ENCODE results near the gene ETV5.

The ETV5 gene

DNA sequence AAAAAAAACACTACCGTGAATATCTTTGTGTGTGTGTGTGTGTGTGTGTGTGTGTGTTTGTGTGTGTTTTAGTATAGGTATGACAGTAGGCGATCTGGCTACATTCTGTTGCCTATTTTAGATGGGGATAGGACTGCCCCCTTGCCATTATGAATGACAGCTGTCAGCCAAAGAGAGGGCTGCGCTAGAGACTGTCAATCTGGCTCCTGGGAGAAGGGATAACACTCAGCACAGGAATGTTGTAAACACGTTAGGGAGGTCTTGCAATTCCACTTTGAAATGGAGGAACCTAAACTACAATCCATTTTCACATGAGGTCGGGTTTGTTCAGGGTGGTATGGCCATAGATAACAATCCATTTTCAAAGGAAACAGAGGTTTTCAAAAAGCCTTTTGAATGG is 14.1 kb upstream of the ETV5 start:
- no peak for DNase-seq (ENCODE audit: low read depth)

DNA sequence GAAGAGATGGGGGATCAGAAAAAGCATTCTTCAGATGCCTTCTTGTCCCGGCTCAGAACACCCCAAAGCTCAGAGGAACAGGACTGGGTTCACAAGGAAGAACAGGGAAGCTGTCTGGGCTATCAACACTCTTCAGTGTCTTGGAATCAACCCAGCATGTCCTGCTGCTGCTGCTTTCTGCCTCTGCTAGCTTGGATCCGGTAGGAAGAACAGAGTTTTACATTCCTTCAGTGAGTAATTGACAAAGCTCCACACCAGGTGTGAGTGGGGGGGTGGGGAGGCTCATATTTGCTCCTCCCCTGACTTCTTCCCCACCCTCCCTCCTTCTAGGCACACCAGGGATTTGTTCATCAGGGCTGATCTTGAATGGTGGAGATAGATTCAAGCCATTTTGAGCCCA is 13.1 kb upstream of the ETV5 start:
- DNase-seq (ENCODE audit: low read depth) = no peak

DNA sequence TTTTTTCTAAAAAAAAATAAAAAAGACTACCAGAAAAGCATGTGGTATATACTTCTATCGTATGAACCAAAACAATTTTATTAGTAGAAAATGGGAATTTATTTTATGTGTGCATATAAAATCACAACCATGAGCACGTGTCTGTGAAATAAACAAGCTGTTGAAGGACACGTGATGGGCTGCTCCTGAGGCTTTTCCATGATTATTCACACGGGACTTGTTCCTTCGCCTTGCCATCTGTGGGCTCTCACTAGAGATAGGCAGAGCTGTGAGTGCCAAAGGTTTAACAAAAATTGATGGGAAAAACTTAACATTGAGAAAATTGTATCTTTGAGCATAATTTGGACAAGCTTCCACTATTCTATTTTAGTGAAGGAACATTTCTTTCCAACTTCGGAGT is 12.4 kb upstream of the ETV5 start:
- DNase-seq (ENCODE audit: low read depth) = no peak

DNA sequence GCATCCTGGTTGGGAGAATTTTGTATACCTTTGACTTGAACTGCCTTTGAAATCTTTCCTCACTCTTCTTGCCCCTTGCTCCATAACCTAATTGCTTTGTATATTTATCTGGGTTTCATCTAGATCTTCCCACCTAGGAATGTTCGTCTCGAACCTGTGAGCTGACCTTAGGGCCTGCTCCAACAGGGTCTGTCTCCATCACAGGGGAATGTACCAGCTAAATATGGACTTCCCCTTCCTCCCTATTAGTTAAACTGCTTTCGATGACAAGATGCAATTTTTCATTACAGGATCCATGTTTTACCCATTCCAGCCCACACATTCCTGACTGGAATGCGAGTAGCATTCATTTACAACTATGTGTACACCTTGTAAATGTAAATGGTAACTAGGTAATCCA is 10.6 kb upstream of the ETV5 start:
- no peak for DNase-seq (ENCODE audit: low read depth)

DNA sequence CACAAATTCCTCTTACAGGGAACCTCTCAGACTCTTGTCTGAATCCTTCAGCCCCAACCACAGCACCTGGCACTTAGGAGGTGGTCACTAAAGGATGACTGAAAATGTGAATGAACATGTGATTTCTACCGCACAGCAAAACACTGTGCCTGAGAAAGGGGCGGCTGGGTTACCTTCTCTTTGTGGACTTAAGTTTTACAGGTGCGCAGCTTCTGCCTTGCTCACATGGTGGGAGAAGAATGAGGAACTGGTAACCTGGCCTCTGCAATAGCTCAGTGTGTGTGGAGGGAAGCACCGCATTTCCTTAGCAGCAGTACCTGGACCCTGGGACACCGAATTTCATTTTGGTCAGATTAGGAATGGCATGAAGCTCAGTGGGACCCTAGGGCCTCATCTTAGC is 9.8 kb upstream of the ETV5 start:
- no peak for DNase-seq (ENCODE audit: low read depth)

DNA sequence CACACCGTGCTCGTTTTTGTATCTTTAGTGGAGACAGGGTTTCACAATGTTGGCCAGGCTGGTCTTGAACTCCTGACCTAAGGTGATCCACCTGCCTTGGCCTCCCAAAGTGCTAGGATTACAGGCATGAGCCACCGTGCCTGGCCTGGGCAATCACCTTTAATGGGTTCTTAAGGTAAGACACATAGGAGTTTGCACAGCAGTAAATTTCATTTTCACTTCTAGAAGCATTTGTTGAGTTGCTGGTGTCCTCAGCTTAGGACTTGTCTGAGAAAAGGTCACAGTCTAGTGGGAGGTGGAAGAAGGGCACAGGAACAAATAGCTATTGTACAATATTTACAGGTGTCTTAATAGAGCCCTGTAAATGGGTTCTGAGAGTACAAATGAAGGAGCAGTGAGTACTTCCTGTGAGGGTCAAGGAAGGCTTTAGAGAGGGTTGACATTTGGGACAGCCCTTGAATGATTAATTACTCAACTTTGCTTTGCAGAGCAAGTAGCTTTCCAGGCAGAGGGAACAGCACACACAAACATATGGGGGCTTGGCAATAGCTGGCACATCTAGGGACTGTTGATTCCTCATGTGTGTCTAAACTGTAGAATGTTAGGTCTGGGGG is 8.7 kb upstream of the ETV5 start:
- DNase-seq (ENCODE audit: low read depth) = no peak

DNA sequence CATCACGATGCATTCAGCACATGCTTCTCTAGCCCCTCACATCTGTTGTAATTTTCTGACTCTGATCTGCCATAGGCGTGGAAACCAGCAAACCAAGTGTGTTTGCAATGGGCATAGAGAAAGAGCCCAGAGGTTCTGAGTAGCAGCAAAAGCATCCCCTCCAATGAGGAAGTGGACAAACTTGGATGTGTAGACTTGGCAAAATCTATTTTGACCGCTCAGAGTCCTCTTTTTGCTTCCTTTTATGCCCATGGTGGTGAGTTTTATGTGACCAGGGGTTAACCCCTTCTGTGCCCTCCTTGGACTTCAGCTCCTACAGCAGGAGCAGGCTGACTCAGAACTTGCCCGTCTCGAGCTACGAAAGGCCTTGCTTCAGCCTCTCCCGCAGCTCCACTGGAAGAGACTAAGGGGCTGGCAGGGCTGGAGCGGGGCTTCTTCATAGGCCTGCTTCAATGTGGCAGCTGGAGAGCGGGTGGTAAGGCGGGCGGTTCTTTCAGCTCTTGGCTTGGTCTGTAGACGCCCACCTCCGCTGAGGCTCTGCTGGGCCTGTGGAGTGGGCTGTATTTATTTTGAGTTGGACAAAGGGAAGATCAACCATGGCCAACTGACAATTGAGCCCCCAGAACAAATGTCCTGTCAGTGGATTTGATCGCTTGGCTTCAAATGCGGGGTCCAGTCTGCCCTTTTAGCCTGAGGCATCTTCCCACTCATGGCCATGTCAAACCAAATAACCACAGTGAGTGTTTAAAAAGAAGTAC is 6.5 kb upstream of the ETV5 start:
- no peak for DNase-seq (ENCODE audit: low read depth)

DNA sequence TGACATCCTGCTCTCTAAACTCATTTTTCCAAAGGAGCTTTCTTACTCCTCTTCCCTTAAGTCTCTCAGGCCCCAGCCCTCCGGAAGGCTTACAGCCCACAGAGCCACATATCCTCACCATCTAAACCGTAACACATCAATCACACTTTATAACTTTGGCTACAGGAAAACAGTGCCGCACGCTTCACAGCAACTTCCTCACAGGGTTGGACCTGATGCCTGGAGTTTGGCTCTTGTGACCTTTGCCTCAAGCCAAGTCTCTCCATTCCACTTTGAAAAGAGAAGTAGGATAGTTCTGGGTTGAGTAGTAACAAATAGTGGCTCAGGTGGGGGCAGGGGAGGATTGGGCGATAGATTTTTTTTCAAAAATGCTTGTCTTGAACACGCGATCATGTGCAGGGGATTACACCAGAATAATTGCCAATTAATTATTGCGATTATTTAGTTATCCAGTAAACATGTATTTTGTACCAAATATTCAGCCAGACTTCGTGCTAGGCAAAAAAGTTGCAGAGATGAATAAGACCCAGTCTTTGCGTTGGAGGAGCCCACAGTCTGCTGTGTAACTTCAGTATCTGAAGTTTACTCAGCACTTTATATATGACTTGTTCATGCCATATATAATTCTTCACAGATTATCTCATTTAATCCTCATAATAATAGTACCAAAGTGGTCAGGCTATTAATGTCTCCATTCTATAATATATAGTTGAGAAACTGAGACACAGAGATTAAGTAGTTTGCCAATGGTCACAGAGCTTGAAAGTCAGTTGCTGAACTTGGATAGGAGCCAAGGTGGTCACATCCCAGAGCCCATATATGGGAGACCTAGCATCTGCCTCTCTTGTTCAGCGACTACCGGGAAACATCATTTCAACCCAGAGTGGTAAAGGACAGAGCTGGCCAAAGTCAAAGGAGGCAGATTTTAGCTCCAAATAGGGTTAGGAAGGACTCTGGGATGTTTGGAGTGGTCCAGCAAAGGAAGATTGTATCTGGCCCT is 2.4 kb upstream of the ETV5 start:
- DNase-seq (ENCODE audit: low read depth) = no peak

DNA sequence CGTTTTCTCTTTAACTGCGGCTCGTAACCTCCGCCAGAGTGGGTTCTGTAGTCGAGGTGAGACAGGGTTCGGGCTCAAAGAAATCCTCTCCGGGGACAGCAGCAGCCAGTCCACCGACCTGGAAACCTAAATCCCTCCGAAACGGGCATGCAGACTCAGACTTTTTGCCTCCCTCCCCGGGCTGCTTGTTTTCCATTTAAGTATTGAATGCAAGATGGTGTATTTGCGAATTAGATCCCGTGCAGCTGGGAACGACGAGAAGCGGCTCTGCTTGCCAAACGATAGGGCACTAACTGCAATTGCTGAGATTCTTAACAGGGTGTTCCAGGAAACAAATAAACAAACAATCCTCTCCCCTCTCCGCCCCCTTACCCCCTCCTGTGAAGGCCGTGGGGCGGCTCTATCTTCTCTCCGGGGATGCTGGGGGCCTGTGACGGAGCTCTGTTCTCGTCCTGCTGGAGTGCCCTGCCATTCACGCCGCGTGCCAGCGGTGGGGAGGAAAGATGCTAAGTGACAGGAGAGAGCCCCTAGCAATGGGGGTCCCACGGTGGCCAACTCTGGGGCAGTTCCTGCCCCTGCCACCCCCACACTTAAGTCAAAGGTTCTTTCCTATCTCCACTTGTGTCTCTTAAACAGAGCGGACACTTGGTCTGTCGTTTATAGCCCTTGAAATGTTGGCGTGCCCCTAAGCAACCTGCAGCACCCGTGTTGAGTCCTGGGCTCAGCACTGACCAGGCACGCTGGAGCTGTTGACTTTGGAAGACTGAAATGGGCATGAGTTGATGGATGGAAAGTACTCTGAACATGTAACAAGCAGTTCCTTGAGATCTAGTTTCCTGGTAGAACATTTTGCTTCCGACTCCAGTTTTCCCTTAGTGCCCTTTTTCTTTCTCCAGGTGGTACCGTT is 1.3 kb upstream of the ETV5 start:
- DNase-seq (ENCODE audit: low read depth) = no peak

DNA sequence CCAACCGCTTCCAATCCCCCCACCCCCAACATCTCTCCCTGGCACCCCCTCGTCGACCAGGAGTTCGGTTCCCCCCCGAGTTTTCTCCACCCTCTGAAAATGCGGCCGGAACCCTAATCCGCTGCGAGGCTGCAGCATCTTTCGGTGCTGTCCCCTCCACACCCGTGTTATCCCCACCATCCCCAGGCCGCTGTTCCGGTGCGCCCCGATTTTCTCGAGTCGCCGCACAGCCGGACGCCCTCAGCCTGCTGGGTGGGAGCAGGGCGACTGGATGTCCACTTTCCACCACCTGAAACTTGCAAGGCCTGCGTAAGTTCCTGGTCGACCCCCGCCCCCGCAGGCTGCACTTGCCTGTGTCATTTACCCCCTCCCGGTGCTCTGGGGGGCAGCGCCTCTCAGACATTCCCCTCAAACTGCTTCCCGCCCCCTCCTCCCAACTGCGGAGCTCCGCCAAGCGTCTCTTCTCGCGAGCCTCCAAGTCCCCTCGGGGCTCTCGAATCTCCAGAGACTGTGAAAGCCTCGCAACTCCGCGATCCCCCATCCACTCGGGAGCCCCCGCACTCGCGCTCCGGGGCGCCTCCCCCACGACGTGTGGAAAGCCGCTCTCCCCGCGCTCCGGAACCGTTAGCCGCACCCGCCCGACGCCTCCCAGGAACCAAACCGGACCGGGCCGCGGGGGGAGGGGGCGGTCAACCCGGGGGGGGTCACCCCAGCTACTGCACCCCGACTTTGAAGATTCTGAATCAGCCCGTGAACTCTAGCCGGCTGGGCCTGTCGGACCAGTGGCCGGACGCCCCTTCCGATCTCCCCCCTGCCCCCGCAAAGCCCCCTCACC is 566 bp downstream of the ETV5 start:
- DNase-seq (ENCODE audit: low read depth) = no peak

DNA sequence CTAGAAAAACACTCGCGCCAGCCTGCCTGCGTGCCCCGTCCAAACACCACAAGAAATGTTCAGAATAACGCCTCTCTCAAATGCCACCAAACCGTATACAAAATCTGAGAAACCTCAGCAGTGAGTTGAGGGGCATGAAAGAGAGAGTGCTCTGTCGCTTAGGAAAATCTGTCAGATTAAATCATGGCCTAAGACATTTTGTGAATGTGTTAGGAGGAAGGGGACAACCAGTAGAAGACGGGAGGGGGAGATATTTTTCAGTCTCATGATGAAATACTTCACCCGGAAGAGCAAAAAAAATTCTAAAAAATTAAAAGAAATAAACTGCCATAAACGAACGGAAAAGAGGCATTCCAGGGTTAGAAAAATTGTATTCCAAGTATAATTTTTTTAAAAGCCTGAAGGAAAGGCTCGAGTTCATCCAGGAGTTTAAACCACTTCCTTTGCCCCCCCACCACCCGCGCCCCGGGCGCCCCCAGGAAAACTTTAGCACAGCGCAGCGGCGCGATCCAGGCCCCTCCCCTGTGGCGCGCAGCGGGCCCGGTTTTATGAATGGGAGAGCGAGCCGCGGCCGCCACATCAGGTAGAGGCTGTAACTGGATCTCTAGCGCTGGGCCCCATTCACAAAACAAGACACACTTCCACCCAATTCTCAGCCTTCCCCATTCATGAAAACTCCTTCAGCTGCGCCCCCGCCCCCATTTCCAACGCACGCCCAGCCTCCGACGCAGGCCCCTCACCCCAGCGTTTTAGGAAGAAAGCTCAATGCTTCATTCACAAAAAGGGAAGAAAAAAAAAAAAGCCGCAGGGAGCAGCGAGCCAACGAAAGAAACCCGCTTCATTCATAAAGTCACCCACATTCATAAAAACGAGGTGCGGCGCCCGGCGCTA is 1.4 kb downstream of the ETV5 start:
- no peak for DNase-seq (ENCODE audit: low read depth)

DNA sequence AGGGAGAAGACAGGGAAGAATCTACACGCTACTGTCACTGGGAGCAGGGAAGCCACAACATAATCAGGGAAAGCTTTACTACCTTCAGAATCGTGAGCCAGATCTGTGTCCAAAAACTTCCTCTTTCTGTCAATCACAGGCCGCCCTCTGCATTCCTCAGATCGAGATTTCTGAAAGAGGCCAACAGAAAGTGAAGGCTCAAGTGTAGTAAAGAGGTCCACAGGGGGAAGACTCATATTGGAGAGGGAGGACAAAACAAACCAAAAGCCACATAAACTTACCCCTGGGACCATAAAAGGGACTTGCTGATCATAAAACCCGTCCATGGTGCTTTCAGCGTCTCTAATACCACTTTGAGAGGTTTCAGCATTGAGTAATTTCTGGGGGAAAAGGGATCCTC is 3.3 kb downstream of the ETV5 start:
- DNase-seq (ENCODE audit: low read depth) = no peak

DNA sequence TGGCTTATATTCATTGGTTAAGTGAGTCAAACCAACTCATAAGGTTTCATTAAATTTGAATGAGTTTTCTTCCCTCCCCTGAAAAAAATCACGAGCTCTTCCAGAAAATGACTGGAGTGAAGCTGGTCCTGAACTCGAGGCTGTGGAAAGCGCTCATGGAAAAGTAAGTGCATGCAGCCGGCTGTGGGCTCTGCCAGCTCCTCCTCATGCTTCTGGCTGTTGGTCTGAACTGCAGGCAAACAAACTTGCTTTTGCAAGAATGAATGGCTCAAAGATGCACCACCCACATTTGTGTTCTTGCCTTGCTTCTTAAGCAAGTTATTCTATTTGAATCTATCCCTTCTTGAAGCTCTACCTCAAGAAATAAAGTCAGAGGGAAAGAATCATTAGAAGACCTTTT is 6.2 kb downstream of the ETV5 start:
- no peak for DNase-seq (ENCODE audit: low read depth)

DNA sequence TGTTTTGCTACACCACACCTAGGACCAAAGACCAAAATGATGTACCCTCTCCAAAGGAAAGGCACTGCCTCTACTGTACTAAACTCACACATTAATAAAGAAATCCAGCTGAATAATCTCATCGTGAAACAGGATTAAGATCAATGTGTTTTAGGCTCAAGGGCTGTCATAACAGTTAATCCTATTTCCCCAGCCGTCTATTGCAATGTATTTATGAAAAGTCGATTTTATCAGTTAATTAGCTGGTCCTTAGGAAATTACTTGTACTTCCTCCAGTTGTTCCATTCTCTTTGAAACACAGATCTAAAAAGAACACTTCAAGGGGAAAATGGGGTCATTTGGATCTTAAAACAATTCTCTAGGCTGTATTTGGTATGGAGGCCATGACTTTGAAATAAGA is 8.5 kb downstream of the ETV5 start:
- DNase-seq (ENCODE audit: low read depth) = no peak

DNA sequence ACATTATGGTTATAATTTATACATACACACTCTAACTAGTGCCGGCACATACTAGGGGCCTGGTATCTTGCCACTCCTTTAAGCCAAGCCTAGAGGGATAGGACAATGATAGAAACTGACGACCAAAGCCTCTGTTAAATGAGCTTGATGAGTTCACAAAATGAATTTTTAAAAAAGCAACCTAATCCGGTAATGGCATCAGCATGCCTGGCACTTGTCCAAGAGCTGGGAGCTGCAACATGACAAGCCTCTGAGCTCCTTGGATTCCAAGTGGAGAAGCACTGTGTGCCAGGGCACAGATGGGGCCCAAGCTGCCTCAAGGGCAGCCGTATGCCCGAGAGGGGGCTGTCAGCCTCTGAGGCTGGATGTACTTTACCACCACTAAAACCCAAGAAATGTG is 9.7 kb downstream of the ETV5 start:
- no peak for DNase-seq (ENCODE audit: low read depth)

DNA sequence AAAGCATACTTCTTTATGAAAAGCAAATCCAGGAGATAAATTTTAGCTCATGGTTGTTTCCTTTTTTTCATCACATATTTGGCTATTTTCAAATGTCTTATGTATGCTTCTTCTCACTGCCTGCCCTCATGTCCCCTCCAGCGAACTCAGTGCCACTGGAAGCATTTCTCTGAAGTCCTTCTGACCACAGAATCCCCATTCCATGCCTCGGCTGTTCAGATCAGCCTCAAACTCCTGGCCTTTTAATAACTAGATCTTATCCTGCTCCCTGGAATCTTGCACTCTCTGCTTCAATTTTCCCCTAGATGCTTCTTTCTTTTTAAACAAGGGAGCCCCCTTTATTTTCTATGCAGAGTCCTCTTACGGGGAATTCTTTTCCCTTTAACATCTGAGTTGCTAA is 10.1 kb downstream of the ETV5 start:
- DNase-seq (ENCODE audit: low read depth) = no peak

DNA sequence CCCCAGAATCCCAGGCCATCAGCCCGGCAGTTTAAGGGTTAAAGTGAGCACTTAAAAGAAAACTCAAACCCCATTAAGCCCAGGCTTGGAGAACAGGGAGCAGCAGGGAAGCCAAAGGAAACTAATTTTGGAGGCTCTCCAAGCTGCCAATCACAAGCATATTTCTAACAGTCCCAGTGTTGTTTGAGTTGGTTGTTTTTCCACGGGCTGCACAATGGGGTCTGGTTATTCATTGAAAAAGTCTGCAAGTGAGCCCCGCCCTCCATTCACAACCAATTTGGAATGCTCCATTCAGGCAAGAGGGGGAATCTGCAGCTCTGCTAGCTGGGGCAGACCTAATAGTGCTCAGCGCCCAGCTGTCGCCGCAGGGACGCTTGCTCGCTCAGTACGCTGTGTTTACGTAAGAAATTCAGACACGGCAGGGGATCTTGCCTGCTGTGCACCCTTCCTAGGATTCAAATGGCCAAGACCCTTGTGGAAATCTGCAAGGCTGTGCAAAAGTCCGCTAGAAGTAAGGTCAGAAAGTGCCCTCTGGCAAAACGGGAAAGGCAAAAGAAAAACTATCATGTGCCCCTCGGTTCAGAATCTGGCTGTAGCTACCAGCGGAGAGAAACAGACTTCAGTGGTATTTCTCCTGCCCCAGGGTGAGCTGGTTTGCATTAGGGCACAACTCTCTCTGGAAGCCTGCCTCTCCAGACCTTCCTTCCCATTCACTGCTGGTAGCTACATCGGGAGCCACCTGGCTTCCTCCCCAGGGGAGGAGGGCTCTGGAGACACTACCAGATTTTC is 11.0 kb downstream of the ETV5 start:
- DNase-seq (ENCODE audit: low read depth) = no peak

DNA sequence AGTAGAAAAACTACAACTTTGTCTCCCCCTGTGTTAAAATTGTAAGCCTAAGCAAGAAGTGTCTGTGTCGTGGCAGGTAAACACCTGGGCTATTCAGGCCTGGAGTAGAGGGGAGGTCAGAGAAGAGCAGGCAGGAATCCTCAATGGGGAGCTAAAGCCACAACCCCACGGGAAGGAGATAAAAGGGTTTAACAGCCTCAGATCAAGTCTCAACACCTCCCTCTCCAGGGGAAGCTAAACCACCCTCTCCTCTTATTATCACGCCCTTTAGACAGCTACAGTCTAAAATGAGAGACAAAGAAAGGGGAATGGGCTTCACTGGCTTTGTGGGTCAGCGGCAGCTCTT is 11.6 kb downstream of the ETV5 start:
- DNase-seq (ENCODE audit: low read depth) = no peak

DNA sequence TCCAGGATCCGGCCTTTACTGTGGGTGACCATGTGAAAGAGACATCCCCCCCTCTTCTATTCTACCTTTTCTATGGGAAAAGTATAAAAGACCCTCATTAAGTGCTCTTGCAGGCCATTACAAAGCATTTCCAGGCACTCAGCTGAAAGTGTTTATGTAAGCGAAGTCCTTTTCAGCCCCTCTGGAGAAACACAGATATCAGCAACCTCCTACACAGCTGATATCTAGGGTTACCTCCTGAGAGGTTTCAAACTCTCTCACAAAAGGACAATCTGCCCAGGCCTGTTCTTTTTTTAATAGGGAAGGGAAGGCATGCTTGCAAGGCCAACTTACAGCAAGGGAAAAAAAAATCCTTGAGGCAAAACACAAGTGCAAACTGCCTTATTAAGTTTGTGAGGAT is 12.6 kb downstream of the ETV5 start:
- DNase-seq (ENCODE audit: low read depth) = no peak

Measured in GM04503 (cell line).